HL-60 (cell line): ENCODE data around the gene SCN10A.

ENCODE experiments used
- DNase-seq, 2 experiments: peaks; one replicate each; pipeline ENCODE4 v3.0.0-alpha.2; 2010 to 2020; ENCODE audit warnings: low read depth in 1 of 2, low spot score in 1 of 2
- H3K27ac ChIP-seq: fragments of 250-450 bp; sonication (Bioruptor Pico); replicated peaks from 2 replicates; pipeline ENCODE4 v1.5.1; 2020; ENCODE audit warnings: mild to moderate bottlenecking, moderate library complexity
- H3K27me3 ChIP-seq: fragments of 250-450 bp; sonication (Bioruptor Pico); 2 replicates; pipeline ENCODE4 v1.5.1; 2021; ENCODE audit warnings: mild to moderate bottlenecking, moderate library complexity; ENCODE audit not compliant: insufficient read depth, poor library complexity, severe bottlenecking
- H3K4me3 ChIP-seq: replicated peaks from 2 replicates; pipeline ENCODE4 v1.5.1; 2011; ENCODE audit warnings: mild to moderate bottlenecking, control low read depth, low read length; ENCODE audit not compliant: insufficient read depth
- CTCF ChIP-seq: IDR thresholded peaks from one replicate; pipeline ENCODE4 v1.5.1; 2011; ENCODE audit warnings: low read length, control low read depth, inconsistent platforms; ENCODE audit not compliant: insufficient read depth
- GABPA ChIP-seq: IDR thresholded peaks from 2 replicates; pipeline ENCODE4 v1.6.1; 2012; ENCODE audit warnings: low read depth
- POLR2AphosphoS5 ChIP-seq: IDR thresholded peaks from 2 replicates; pipeline ENCODE4 v1.6.1; 2012; ENCODE audit warnings: low read depth
- SPI1 ChIP-seq: IDR thresholded peaks from 2 replicates; pipeline ENCODE4 v1.6.1; 2012; ENCODE audit warnings: low read depth, mild to moderate bottlenecking, borderline replicate concordance
- TF ChIP-seq, protein P1 (sequence below): IDR thresholded peaks from 2 replicates; pipeline ENCODE4 v1.6.1; 2012; ENCODE audit warnings: low read depth; ENCODE audit not compliant: insufficient replicate concordance

The SCN10A gene

GRCh38 chr3:38647217-38647970, 168.6 kb downstream of the SCN10A start:
- no peak for DNase-seq
- no peak for TF ChIP-seq POLR2AphosphoS5
- TF ChIP-seq, protein P1, sequence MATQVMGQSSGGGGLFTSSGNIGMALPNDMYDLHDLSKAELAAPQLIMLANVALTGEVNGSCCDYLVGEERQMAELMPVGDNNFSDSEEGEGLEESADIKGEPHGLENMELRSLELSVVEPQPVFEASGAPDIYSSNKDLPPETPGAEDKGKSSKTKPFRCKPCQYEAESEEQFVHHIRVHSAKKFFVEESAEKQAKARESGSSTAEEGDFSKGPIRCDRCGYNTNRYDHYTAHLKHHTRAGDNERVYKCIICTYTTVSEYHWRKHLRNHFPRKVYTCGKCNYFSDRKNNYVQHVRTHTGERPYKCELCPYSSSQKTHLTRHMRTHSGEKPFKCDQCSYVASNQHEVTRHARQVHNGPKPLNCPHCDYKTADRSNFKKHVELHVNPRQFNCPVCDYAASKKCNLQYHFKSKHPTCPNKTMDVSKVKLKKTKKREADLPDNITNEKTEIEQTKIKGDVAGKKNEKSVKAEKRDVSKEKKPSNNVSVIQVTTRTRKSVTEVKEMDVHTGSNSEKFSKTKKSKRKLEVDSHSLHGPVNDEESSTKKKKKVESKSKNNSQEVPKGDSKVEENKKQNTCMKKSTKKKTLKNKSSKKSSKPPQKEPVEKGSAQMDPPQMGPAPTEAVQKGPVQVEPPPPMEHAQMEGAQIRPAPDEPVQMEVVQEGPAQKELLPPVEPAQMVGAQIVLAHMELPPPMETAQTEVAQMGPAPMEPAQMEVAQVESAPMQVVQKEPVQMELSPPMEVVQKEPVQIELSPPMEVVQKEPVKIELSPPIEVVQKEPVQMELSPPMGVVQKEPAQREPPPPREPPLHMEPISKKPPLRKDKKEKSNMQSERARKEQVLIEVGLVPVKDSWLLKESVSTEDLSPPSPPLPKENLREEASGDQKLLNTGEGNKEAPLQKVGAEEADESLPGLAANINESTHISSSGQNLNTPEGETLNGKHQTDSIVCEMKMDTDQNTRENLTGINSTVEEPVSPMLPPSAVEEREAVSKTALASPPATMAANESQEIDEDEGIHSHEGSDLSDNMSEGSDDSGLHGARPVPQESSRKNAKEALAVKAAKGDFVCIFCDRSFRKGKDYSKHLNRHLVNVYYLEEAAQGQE, result no peak
- no peak for TF ChIP-seq GABPA
- TF ChIP-seq CTCF, result no peak
- no peak for TF ChIP-seq SPI1
- Histone ChIP-seq H3K4me3 (no peak overlapping the region), H3K27ac (no peak overlapping the region), H3K27me3 (peaks cover 23% of the 10 kb centered on the region)
